WERI-Rb-1 (cell line): ENCODE data around the gene PRKCE.

Experiments
- DNase-seq: peaks from one replicate; pipeline ENCODE4 v3.0.0-alpha.2; 2020
- H3K27ac ChIP-seq: fragments of 250-450 bp; sonication (Bioruptor Pico); 2 replicates; pipeline ENCODE4 v1.5.1; 2020; ENCODE audit warnings: mild to moderate bottlenecking, moderate library complexity
- H3K27me3 ChIP-seq: fragments of 250-450 bp; sonication (Bioruptor Pico); 2 replicates; pipeline ENCODE4 v1.5.1; 2021; ENCODE audit warnings: mild to moderate bottlenecking, low read depth, moderate library complexity; ENCODE audit not compliant: insufficient read depth, severe bottlenecking
- H3K36me3 ChIP-seq: fragments of 250-450 bp; sonication (Bioruptor Pico); 2 replicates; pipeline ENCODE4 v1.5.1; 2020; ENCODE audit warnings: mild to moderate bottlenecking, moderate library complexity
- H3K4me3 ChIP-seq: 2 replicates; pipeline ENCODE4 v1.5.1; 2011; ENCODE audit warnings: low read depth, mild to moderate bottlenecking, control low read depth, low read length
- H3K9me3 ChIP-seq: fragments of 250-450 bp; sonication (Bioruptor Pico); 2 replicates; pipeline ENCODE4 v1.5.1; 2021; ENCODE audit warnings: mild to moderate bottlenecking, moderate library complexity; ENCODE audit not compliant: severe bottlenecking
- TF ChIP-seq, protein P1 (sequence below): IDR thresholded peaks from 2 replicates; pipeline ENCODE4 v1.5.1; 2011; ENCODE audit warnings: low read depth, mild to moderate bottlenecking, control low read depth, inconsistent platforms, low read length

Gene PRKCE

DNA sequence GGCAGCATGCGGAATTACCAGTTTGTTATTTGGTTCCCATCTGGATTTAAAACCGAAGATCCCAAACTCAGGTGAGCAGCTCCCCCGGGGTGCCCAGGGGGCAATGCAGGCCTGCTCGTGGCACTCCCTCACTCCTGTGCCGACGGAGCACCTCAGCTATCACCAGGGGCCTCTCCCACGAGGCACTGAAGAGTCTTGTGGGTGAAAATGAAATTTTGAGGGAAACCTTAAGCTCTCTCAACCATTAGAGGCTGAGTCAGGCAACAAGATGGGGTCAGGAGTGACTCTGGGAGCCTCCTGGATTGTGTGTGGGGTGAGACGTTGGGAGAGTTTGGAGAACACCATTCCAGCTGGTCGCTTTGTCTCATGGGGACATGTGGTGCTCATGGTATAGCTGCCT, 189.0 kb downstream of the PRKCE start:
- DNase-seq = no peak
- H3K4me3 ChIP-seq = no peak overlapping the region

DNA sequence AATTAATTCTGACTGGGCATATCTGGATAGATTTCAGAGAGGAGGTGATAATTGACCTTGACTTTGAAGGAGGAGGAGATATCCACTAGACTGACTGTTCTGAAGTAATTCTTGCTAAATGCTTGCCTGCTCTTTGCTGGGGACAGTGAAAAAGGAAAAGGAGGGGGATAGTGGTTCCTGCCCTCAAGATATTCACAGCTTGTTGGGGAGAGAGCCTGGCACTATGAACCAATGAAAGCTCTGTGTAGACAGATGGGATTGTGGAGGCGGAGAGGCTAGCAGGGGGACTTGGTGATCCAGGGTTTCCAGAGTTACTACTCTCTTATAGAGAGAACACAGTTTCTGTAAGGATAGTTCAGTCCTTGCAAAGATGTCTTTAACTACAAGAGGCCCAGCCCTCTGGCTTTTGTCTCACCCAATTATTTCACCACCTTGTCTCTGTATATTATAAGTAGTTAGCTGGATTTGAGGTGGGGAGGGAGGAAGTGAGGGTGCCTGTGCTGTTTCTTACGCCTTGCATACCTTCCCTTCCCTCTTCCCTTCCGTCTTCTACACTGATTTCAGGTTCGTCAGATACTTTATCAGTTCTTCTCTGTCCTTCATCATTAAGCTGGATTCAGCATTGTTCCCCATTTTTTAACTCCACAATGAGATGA, 190.4 kb downstream of the PRKCE start:
- no peaks in the 10 kb centered on the region for H3K9me3 ChIP-seq
- no peak overlapping the region for H3K27ac ChIP-seq
- TF ChIP-seq, protein P1, sequence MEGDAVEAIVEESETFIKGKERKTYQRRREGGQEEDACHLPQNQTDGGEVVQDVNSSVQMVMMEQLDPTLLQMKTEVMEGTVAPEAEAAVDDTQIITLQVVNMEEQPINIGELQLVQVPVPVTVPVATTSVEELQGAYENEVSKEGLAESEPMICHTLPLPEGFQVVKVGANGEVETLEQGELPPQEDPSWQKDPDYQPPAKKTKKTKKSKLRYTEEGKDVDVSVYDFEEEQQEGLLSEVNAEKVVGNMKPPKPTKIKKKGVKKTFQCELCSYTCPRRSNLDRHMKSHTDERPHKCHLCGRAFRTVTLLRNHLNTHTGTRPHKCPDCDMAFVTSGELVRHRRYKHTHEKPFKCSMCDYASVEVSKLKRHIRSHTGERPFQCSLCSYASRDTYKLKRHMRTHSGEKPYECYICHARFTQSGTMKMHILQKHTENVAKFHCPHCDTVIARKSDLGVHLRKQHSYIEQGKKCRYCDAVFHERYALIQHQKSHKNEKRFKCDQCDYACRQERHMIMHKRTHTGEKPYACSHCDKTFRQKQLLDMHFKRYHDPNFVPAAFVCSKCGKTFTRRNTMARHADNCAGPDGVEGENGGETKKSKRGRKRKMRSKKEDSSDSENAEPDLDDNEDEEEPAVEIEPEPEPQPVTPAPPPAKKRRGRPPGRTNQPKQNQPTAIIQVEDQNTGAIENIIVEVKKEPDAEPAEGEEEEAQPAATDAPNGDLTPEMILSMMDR = no peak
- no peak overlapping the region for H3K4me3 ChIP-seq
- H3K36me3 ChIP-seq = no peaks in the 10 kb centered on the region
- no peaks in the 10 kb centered on the region for H3K27me3 ChIP-seq
- DNase-seq = no peak

More for the DNA sequence above, 189.0 kb downstream of the PRKCE start:
- Histone ChIP-seq H3K27me3 (no peaks in the 10 kb centered on the region), H3K36me3 (no peaks in the 10 kb centered on the region), H3K27ac (no peak overlapping the region), H3K9me3 (no peaks in the 10 kb centered on the region)
- TF ChIP-seq, protein P1 = no peak

- no peak overlapping the region for H3K4me3 ChIP-seq
- TF ChIP-seq, protein P1 = no peak
- H3K36me3 ChIP-seq = no peaks in the 10 kb centered on the region
- H3K27me3 ChIP-seq = no peaks in the 10 kb centered on the region
- DNase-seq = no peak
- H3K9me3 ChIP-seq = no peaks in the 10 kb centered on the region
- H3K27ac ChIP-seq = no peak overlapping the region
Measured at GRCh38 chr2:45843136-45843535, 191.7 kb downstream of the PRKCE start.

DNA sequence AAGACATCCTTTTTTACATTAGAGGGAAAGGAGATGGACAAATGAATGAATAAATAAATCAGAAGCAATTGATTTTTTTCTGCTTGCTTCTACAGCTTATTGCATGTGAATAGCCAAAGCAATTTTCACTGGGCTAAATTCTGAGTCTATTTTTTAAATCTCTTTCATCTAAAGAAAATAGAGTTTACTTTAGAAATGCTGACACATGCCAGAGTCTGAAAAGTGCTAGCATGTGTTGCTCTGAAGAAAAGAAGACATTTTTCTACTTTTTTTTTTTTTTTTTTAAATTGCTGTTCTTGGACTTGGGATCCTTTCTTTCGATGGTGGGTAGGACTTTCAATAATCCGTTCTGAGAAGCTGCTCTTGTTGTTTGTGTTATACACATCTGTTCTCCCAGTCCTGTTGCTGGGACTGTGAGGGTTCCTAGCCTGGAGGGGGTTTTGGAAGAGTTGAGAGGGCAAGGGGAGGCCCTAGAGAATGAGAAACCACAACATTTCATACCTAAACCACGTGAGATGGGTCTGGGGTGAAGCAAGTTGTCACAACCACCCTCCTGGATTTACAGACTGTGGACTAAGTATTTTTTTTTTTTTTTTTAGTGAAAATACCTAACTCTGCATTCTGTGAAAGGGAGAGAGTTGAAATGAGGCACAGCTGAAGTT, 193.5 kb downstream of the PRKCE start:
- Histone ChIP-seq H3K27ac (no peak overlapping the region), H3K36me3 (no peaks in the 10 kb centered on the region), H3K9me3 (peaks cover 3% of the 10 kb centered on the region), H3K27me3 (no peaks in the 10 kb centered on the region), H3K4me3 (no peak overlapping the region)
- TF ChIP-seq, protein P1 = no peak
- DNase-seq = no peak

GRCh38 chr2:45845566-45845965, 194.1 kb downstream of the PRKCE start:
- no peak overlapping the region for H3K4me3 ChIP-seq
- TF ChIP-seq, protein P1 = no peak
- no peaks in the 10 kb centered on the region for H3K36me3 ChIP-seq
- no peaks in the 10 kb centered on the region for H3K27me3 ChIP-seq
- H3K27ac ChIP-seq = no peak overlapping the region
- H3K9me3 ChIP-seq = peaks cover 3% of the 10 kb centered on the region
- no peak for DNase-seq
